A549 treated with ZK216348 at 1 μM for 4 hours (cell line): Measurements from ENCODE around the gene ZRANB3. TPM values are rescaled to one million over a fixed set of nuclear protein-coding genes. Genes with fewer than 3 reads are reported as not detected.

Experiments used
- total RNA-seq: library from RNA; stranded (reverse); fragments of 200-300 nt; extraction: Qiagen RNA extraction; gene quantifications from 5 replicates; pipeline ENCODE4 v1.2.3, GENCODE V29; 2022; ENCODE audit warnings: low read depth

Gene ZRANB3
- 5.4 to 8.3 TPM (median 6.0 TPM) in 5 replicates for total RNA-seq

GRCh38 chr2:135530313-135531230 is at the start of gene ZRANB3:
Gene ZRANB3, minus strand, starts transcription at chr2:135531218.

GRCh38 chr2:135531231-135532197 is 496 bp upstream of the ZRANB3 start, which contains the start of gene R3HDM1:
Gene R3HDM1, plus strand, starts transcription at chr2:135531484. Its CDS starts 73,362 bp downstream, at chr2:135604846.

Other genes with a start within 250 kb of the ZRANB3 start
- 18.4 to 29.8 TPM (median 23.9 TPM) in 5 replicates for gene R3HDM1, start 266 bp upstream of the ZRANB3 start, total RNA-seq
- 25.4 to 46.2 TPM (median 40.9 TPM) in 5 replicates for gene UBXN4, start 210.6 kb upstream of the ZRANB3 start, total RNA-seq